HCT116 (cell line): ENCODE data around the gene RSPH6A. TPM values are rescaled to one million over a fixed set of nuclear protein-coding genes. Genes with fewer than 3 reads are reported as not detected.

Experiments used
- ATAC-seq: fragments of 200-7000 bp; cut with Tn5 transposase; 2 replicates; pipeline ENCODE4 v1.9.1; 2020; ENCODE audit warnings: mild to moderate bottlenecking, moderate library complexity
- BruUV-seq: library from RNA; stranded (reverse); fragments of 400-500 nt; replicated peaks from 2 replicates; lab custom pipeline; 2021; lab: Mats Ljungman, UMichigan
- CTCF ChIA-PET: fragments of 300-600 bp; sonication (Branson Sonifier 250); formaldehyde crosslinking; loops from one replicate; lab custom pipeline; 2021; ENCODE audit warnings: antibody characterized with exemption; lab: Charles Lee
- POLR2A ChIA-PET: fragments of 300-600, 350-600 bp; sonication (Branson Sonifier 250); formaldehyde crosslinking; loops from one replicate; lab custom pipeline; 2021; ENCODE audit warnings: antibody characterized with exemption; lab: Charles Lee
- RAD21 ChIA-PET, 2 experiments: fragments of 300-600 bp; sonication (Branson Sonifier 250); formaldehyde crosslinking; loops; one replicate each; lab custom pipeline; 2023; ENCODE audit warnings: low total read pairs in 2 of 2; ENCODE audit not compliant: uncharacterized antibody in 2 of 2, unreplicated experiment in 2 of 2, low non-redundant PET in 1 of 2; lab: Charles Lee
- DNase-seq: peaks from one replicate; pipeline ENCODE4 v3.0.0-alpha.2; 2010; ENCODE audit warnings: low read depth, low spot score
- H2AFZ ChIP-seq: fragments of 200-600 bp; shearing (Covaris generic), sonication (generic); 2 replicates; pipeline ENCODE4 v1.6.1; 2017; ENCODE audit warnings: low read depth, mixed run types, mixed read lengths, antibody characterized with exemption, low read length; ENCODE audit not compliant: poor library complexity, severe bottlenecking
- H3K27ac ChIP-seq: 2 replicates; pipeline ENCODE4 v1.5.1; 2012; ENCODE audit warnings: low read depth, low read length
- H3K27me3 ChIP-seq: fragments of 200-600 bp; sonication (generic); 2 replicates; pipeline ENCODE4 v1.6.1; 2016; ENCODE audit warnings: mixed run types, low read length, mixed read lengths; ENCODE audit not compliant: insufficient read depth
- H3K36me3 ChIP-seq, 2 experiments: fragments of 200-500 bp in 1 of 2; fragments of 200-600 bp in 1 of 2; sonication (Bioruptor generic) in 1 of 2; sonication (generic) in 1 of 2; 2 replicates each; pipeline versions ENCODE4 v1.5.1 to v1.6.1; 2014 to 2016; ENCODE audit warnings: low read length in 2 of 2, inconsistent platforms in 1 of 2, mixed read lengths in 1 of 2, mixed run types in 1 of 2; ENCODE audit not compliant: insufficient read depth in 2 of 2, control insufficient read depth in 1 of 2
- H3K4me1 ChIP-seq, 2 experiments: fragments of 200-600 bp in 1 of 2; sonication (generic) in 1 of 2; 2 replicates each; pipeline versions ENCODE4 v1.5.1 to v1.6.1; 2012 to 2017; ENCODE audit warnings: low read length in 2 of 2, inconsistent platforms in 1 of 2, mild to moderate bottlenecking in 1 of 2, mixed read lengths in 1 of 2, mixed run types in 1 of 2, moderate library complexity in 1 of 2; ENCODE audit not compliant: insufficient read depth in 2 of 2, control insufficient read depth in 1 of 2
- H3K4me2 ChIP-seq: fragments of 200-600 bp; sonication (generic); 2 replicates; pipeline ENCODE4 v1.6.1; 2017; ENCODE audit warnings: mixed run types, low read length, mixed read lengths
- H3K4me3 ChIP-seq, 2 experiments: fragments of 200-600 bp in 1 of 2; sonication (generic) in 1 of 2; replicated peaks in 1 of 2; 2 replicates each; pipeline ENCODE4 v1.5.1; 2011 to 2016; ENCODE audit warnings: low read length in 2 of 2, control low read depth in 1 of 2, low read depth in 1 of 2, mild to moderate bottlenecking in 1 of 2, mixed read lengths in 1 of 2, mixed run types in 1 of 2
- H3K79me2 ChIP-seq: fragments of 200-600 bp; sonication (generic); 2 replicates; pipeline ENCODE4 v1.6.1; 2017; ENCODE audit warnings: mild to moderate bottlenecking, mixed run types, low read length, moderate library complexity, mixed read lengths; ENCODE audit not compliant: insufficient read depth
- H3K9ac ChIP-seq: fragments of 200-600 bp; sonication (generic); 2 replicates; pipeline ENCODE4 v1.6.1; 2016; ENCODE audit warnings: low read length, mixed read lengths
- H3K9me2 ChIP-seq: fragments of 200-600 bp; sonication (generic), shearing (Covaris generic); 2 replicates; pipeline ENCODE4 v1.6.1; 2017; ENCODE audit warnings: mixed run types, mild to moderate bottlenecking, moderate library complexity; ENCODE audit not compliant: insufficient read depth
- H3K9me3 ChIP-seq, 2 experiments: fragments of 200-500 bp in 1 of 2; fragments of 200-600 bp in 1 of 2; sonication (Bioruptor generic) in 1 of 2; sonication (generic) in 1 of 2; 2 replicates each; pipeline ENCODE4 v1.6.1; 2014 to 2017; ENCODE audit warnings: low read length in 2 of 2, mixed read lengths in 2 of 2, inconsistent platforms in 1 of 2, low read depth in 1 of 2, mild to moderate bottlenecking in 1 of 2, mixed run types in 1 of 2, moderate library complexity in 1 of 2; ENCODE audit not compliant: control insufficient read depth in 1 of 2, insufficient read depth in 1 of 2
- H4K20me1 ChIP-seq: fragments of 200-600 bp; sonication (generic), shearing (Covaris generic); 2 replicates; pipeline ENCODE4 v1.6.1; 2017; ENCODE audit warnings: mixed run types, mild to moderate bottlenecking, moderate library complexity; ENCODE audit not compliant: insufficient read depth
- CEBPB ChIP-seq: IDR thresholded peaks from 2 replicates; pipeline ENCODE4 v1.6.1; 2012; ENCODE audit warnings: low read depth
- EGR1 ChIP-seq: IDR thresholded peaks from 2 replicates; pipeline ENCODE4 v1.6.1; 2012; ENCODE audit warnings: low read depth
- ELF1 ChIP-seq: IDR thresholded peaks from 2 replicates; pipeline ENCODE4 v1.6.1; 2012; ENCODE audit warnings: low read depth, borderline replicate concordance
- EZH2 ChIP-seq: fragments of 200-600 bp; sonication (generic); IDR thresholded peaks from 2 replicates; pipeline ENCODE4 v1.6.1; 2017; ENCODE audit warnings: antibody characterized with exemption, mixed run types
- EZH2phosphoT487 ChIP-seq: fragments of 200-600 bp; IDR thresholded peaks from 2 replicates; pipeline ENCODE4 v1.6.1; 2018; ENCODE audit warnings: antibody characterized with exemption, borderline replicate concordance
- FOSL1 ChIP-seq: IDR thresholded peaks from 2 replicates; pipeline ENCODE4 v1.6.1; 2012; ENCODE audit warnings: low read depth
- JUND ChIP-seq: IDR thresholded peaks from 2 replicates; pipeline ENCODE4 v1.6.1; 2012
- POLR2A ChIP-seq: IDR thresholded peaks from 2 replicates; pipeline ENCODE4 v1.7.0; 2011; ENCODE audit warnings: borderline replicate concordance; ENCODE audit not compliant: insufficient read depth, insufficient read length; ENCODE audit errors: extremely low read depth
- SIN3A ChIP-seq: IDR thresholded peaks from 2 replicates; pipeline ENCODE4 v1.6.1; 2012; ENCODE audit warnings: low read depth
- SP1 ChIP-seq: IDR thresholded peaks from 2 replicates; pipeline ENCODE4 v1.6.1; 2012; ENCODE audit warnings: low read depth
- SRF ChIP-seq: IDR thresholded peaks from 2 replicates; pipeline ENCODE4 v1.6.1; 2012; ENCODE audit warnings: low read depth
- TCF7L2 ChIP-seq: IDR thresholded peaks from 2 replicates; pipeline ENCODE4 v1.7.0; 2011; ENCODE audit warnings: borderline replicate concordance, inconsistent platforms; ENCODE audit not compliant: insufficient read depth, insufficient read length; ENCODE audit errors: extremely low read depth
- YY1 ChIP-seq: IDR thresholded peaks from 2 replicates; pipeline ENCODE4 v1.6.1; 2011; ENCODE audit warnings: low read length, low read depth, moderate library complexity, mild to moderate bottlenecking; ENCODE audit not compliant: insufficient replicate concordance; ENCODE audit errors: extremely low read depth
- ZFX ChIP-seq: fragments of 450-650 bp; IDR thresholded peaks from 2 replicates; pipeline ENCODE4 v1.6.1; 2017
- ZNF274 ChIP-seq: fragments of 200-500 bp; sonication (Bioruptor generic); IDR thresholded peaks from 2 replicates; pipeline ENCODE4 v1.6.1; 2014; ENCODE audit warnings: mild to moderate bottlenecking, low read depth, low read length, inconsistent platforms
- intact Hi-C: fragments of 100-400 bp; cut with micrococcal nuclease; formaldehyde crosslinking; loops from 2 replicates; pipeline ENCODE4 v1.10.0; 2022
- total RNA-seq: library from RNA; stranded (reverse); gene quantifications from one replicate; pipeline ENCODE4 v1.2.1, GENCODE V29; 2021; ENCODE audit not compliant: unreplicated experiment
- TF ChIP-seq, protein P1 (sequence below): IDR thresholded peaks from 2 replicates; pipeline ENCODE4 v1.6.1; 2011; ENCODE audit warnings: mild to moderate bottlenecking, low read length, moderate library complexity; ENCODE audit not compliant: insufficient replicate concordance; ENCODE audit errors: extremely low read depth
- TF ChIP-seq, protein P2 (sequence below): IDR thresholded peaks from 2 replicates; pipeline ENCODE4 v1.6.1; 2012

Gene RSPH6A
- total RNA-seq, 1 experiment from 2014 or later, result 0.57 TPM

DNA sequence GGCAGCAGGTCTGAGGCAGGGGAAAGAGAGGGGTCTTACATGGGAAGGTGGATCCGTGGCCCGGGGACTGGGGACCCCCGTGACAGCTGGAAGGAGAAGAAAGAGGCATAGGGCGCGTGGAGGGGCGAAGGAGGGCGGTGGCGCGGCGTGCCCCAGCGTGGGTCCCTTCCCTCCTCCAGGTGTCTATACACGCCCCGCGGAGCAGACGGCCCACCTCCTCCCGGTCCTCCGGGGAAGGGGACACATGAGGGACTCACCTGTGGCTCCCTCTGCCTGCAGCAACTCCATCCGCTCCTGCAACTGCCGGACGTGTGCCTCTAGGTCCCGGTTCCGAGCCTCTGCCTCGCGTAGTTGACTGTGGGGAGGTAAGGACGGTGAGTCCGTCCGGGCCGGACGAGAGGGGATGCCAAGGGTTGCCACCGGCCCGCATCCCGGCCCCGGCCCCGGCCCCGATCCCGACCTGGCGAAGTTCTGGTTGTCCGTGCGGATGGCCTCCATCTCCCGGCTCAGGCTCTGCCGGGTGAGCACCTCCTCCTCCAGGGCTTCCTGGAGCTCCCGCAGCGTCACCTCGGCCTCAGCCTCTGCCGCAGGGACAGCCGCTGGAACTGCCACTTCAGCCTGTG lies 43.7 kb downstream of the RSPH6A start:
- Histone ChIP-seq H3K9me3 (no peaks in the 10 kb centered on the region), H3K4me3 (peak overlapping the region in 1 of 2 experiments; percentile 43; a peak in 1 of 4 replicates), H3K4me1 (peaks cover 12 to 41% of the 10 kb centered on the region in 2 experiments), H3K36me3 (no peaks in the 10 kb centered on the region; a peak in 1 of 4 replicates), H3K9me2 (no peaks in the 10 kb centered on the region), H3K27me3 (no peaks in the 10 kb centered on the region)
- DNase-seq, result no peak
- CTCF ChIA-PET, result interaction anchor here (2.8 to 4.2 kb wide), 3 partner anchors 7 to 46 kb away, joined by 26 to 71 read pairs (median 54); no protein-coding TSS in a partner anchor
- RAD21 ChIA-PET, result interaction anchor here in 1 of 2 experiments (1.9 kb wide), 1 partner anchor 28 kb away, joined by 8 read pairs; no protein-coding TSS in a partner anchor
- TF ChIP-seq CEBPB (no peak), EGR1 (no peak), SIN3A (no peak), ZFX (no peak), JUND (no peak), ELF1 (no peak), ZNF274 (no peak), EZH2phosphoT487 (no peak), TCF7L2 (no peak), FOSL1 (no peak), POLR2A (no peak), YY1 (no peak), SP1 (no peak), SRF (no peak), EZH2 (no peak)
- TF ChIP-seq, protein P1, sequence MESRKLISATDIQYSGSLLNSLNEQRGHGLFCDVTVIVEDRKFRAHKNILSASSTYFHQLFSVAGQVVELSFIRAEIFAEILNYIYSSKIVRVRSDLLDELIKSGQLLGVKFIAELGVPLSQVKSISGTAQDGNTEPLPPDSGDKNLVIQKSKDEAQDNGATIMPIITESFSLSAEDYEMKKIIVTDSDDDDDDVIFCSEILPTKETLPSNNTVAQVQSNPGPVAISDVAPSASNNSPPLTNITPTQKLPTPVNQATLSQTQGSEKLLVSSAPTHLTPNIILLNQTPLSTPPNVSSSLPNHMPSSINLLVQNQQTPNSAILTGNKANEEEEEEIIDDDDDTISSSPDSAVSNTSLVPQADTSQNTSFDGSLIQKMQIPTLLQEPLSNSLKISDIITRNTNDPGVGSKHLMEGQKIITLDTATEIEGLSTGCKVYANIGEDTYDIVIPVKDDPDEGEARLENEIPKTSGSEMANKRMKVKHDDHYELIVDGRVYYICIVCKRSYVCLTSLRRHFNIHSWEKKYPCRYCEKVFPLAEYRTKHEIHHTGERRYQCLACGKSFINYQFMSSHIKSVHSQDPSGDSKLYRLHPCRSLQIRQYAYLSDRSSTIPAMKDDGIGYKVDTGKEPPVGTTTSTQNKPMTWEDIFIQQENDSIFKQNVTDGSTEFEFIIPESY, result no peak
- TF ChIP-seq, protein P2, sequence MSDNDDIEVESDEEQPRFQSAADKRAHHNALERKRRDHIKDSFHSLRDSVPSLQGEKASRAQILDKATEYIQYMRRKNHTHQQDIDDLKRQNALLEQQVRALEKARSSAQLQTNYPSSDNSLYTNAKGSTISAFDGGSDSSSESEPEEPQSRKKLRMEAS, result no peak
- TF ChIP-seq, all 23 proteins: peak for 0
- peak overlapping the region; percentile 94 for H3K27ac ChIP-seq
- intact Hi-C loops, result loop anchor here (2.0 to 10.0 kb wide), 3 partner anchors 41 to 677 kb away; partner anchors contain the start of genes FBXO46, PPP1R37 and QPCTL
- BruUV-seq, result no TSS peak
- no peaks in the 10 kb centered on the region for H3K79me2 ChIP-seq
- no peak overlapping the region for H2AFZ ChIP-seq
- H3K9ac ChIP-seq, result peak overlapping the region; percentile 58; the same call in 1 of the 2 replicates
- POLR2A ChIA-PET, result interaction anchor here (1.0 to 3.6 kb wide), 2 partner anchors 10 to 141 kb away, joined by 6 to 50 read pairs; partner anchors contain the start of gene DMPK
- no peaks in the 10 kb centered on the region for H4K20me1 ChIP-seq
- H3K4me2 ChIP-seq, result peak overlapping the region; percentile 92
- no peak for ATAC-seq
